ENCODE measurements around the gene COPG2.
"Not testable (repeated sequence)": the region's sequence is repeated elsewhere in the genome, so short reads cannot be mapped to it uniquely, and the experiment has no call there.

The COPG2 gene

GRCh38 chr7:130668258-130669084 is at the start of gene COPG2:
Gene COPG2, minus strand, starts transcription at chr7:130668748. Its CDS starts 80 bp downstream, at chr7:130668668.
- peak; percentile 71 for DNase-seq

- DNase-seq, result no peak
Observed at GRCh38 chr7:130712416-130712815, 43.9 kb upstream of the COPG2 start.

GRCh38 chr7:130708766-130709165 is 40.2 kb upstream of the COPG2 start:
- DNase-seq, result no peak

GRCh38 chr7:130708001-130708400 is 39.5 kb upstream of the COPG2 start:
- DNase-seq, result no peak

GRCh38 chr7:130703851-130704250 is 35.3 kb upstream of the COPG2 start:
- no peak for DNase-seq

- no peak for DNase-seq
Observed at GRCh38 chr7:130701650-130702049, 33.1 kb upstream of the COPG2 start.

GRCh38 chr7:130700760-130701159 is 32.2 kb upstream of the COPG2 start:
- DNase-seq, result no peak

- DNase-seq, result no peak
Observed at GRCh38 chr7:130699686-130700085, 31.1 kb upstream of the COPG2 start.

GRCh38 chr7:130697820-130698219 is 29.3 kb upstream of the COPG2 start:
- no peak for DNase-seq

GRCh38 chr7:130695840-130696239 is 27.3 kb upstream of the COPG2 start:
- DNase-seq, result no peak

GRCh38 chr7:130692396-130692795 is 23.8 kb upstream of the COPG2 start:
- not testable (repeated sequence) for DNase-seq

GRCh38 chr7:130689683-130690082 is 21.1 kb upstream of the COPG2 start:
- no peak for DNase-seq

- DNase-seq, result no peak
Observed at GRCh38 chr7:130683026-130683425, 14.5 kb upstream of the COPG2 start.

GRCh38 chr7:130674456-130674855 is 5.9 kb upstream of the COPG2 start:
- DNase-seq, result no peak

- DNase-seq, result no peak
Observed at GRCh38 chr7:130673066-130673465, 4.5 kb upstream of the COPG2 start.

GRCh38 chr7:130672146-130672545 is 3.6 kb upstream of the COPG2 start:
- DNase-seq, result no peak

GRCh38 chr7:130669085-130669700 is 645 bp upstream of the COPG2 start:
- no peak for DNase-seq

- DNase-seq, result no peak
Observed at GRCh38 chr7:130667593-130668257, 823 bp downstream of the COPG2 start.

- no peak for DNase-seq
Observed at GRCh38 chr7:130662426-130662825, 6.1 kb downstream of the COPG2 start.

GRCh38 chr7:130655286-130655685 is 13.3 kb downstream of the COPG2 start:
- DNase-seq, result no peak

- no peak for DNase-seq
Observed at GRCh38 chr7:130654850-130655249, 13.7 kb downstream of the COPG2 start.

- DNase-seq, result no peak
Observed at GRCh38 chr7:130650611-130651120, 17.9 kb downstream of the COPG2 start.

- peak; percentile 32 for DNase-seq
Observed at GRCh38 chr7:130649004-130649790, 19.4 kb downstream of the COPG2 start.

Data from stimulated activated CD4-positive, alpha-beta T cell treated with anti-CD3 and anti-CD28 coated beads, Interleukin-1b, Interleukin-23, amount 100 ng/mL, for 48 hours (primary cell).